GM23338 (cell line): ENCODE data around the gene IGF2BP3. TPM values are rescaled to one million over a fixed set of nuclear protein-coding genes. Genes with fewer than 3 reads are reported as not detected.
A peak's percentile ranks its signal among the peaks of the same experiment; 100 is the strongest.

Experiments used
- ATAC-seq: fragments of 200-7000 bp; cut with Tn5 transposase; 3 replicates; pipeline ENCODE4 v1.9.1; 2020
- DNase-seq: peaks from one replicate; pipeline ENCODE4 v3.0.0-alpha.2; 2015; ENCODE audit warnings: low spot score
- H2AFZ ChIP-seq: fragments of 200-600 bp; sonication (generic); 2 replicates; pipeline ENCODE4 v1.8.0; 2016; ENCODE audit warnings: antibody characterized with exemption, mild to moderate bottlenecking, moderate library complexity
- H3F3A ChIP-seq: fragments of 200-600 bp; sonication (generic); replicated peaks from 2 replicates; pipeline ENCODE4 v1.8.0; 2017; ENCODE audit warnings: antibody characterized with exemption, mixed run types, low read depth
- H3K27ac ChIP-seq: fragments of 200-600 bp; sonication (generic); 2 replicates; pipeline ENCODE4 v1.6.1; 2016; ENCODE audit warnings: low read depth
- H3K27me3 ChIP-seq: fragments of 200-600 bp; sonication (generic); 2 replicates; pipeline ENCODE4 v1.8.0; 2016; ENCODE audit warnings: mild to moderate bottlenecking, mixed run types, moderate library complexity; ENCODE audit not compliant: insufficient read depth
- H3K36me3 ChIP-seq: fragments of 200-600 bp; sonication (generic); 2 replicates; pipeline ENCODE4 v1.8.0; 2016; ENCODE audit warnings: mild to moderate bottlenecking; ENCODE audit not compliant: insufficient read depth
- H3K4me1 ChIP-seq: fragments of 200-600 bp; sonication (generic); 2 replicates; pipeline ENCODE4 v1.8.0; 2016; ENCODE audit warnings: mild to moderate bottlenecking, moderate library complexity; ENCODE audit not compliant: insufficient read depth
- H3K4me2 ChIP-seq: fragments of 200-600 bp; sonication (generic); 2 replicates; pipeline ENCODE4 v1.7.1; 2017; ENCODE audit warnings: mixed run types
- H3K4me3 ChIP-seq: fragments of 200-600 bp; sonication (generic); 2 replicates; pipeline ENCODE4 v1.6.1; 2016; ENCODE audit warnings: mixed run types
- H3K79me2 ChIP-seq: fragments of 200-600 bp; sonication (generic); replicated peaks from 2 replicates; pipeline ENCODE4 v1.8.0; 2017; ENCODE audit warnings: mild to moderate bottlenecking; ENCODE audit not compliant: insufficient read depth
- H3K9me2 ChIP-seq: fragments of 200-600 bp; sonication (generic); 2 replicates; pipeline ENCODE4 v1.8.0; 2017; ENCODE audit not compliant: insufficient read depth
- H4K20me1 ChIP-seq: fragments of 200-600 bp; sonication (generic); replicated peaks from 2 replicates; pipeline ENCODE4 v1.8.0; 2017; ENCODE audit warnings: mild to moderate bottlenecking; ENCODE audit not compliant: insufficient read depth
- H3K27ac Mint-ChIP-seq: 2 replicates; pipeline ENCODE4 v1.8.0; 2020; ENCODE audit warnings: inconsistent platforms, mild to moderate bottlenecking, moderate library complexity, mixed read lengths
- H3K27me3 Mint-ChIP-seq: 3 replicates; pipeline ENCODE4 v1.8.0; 2022; ENCODE audit warnings: low read depth, mild to moderate bottlenecking, moderate library complexity, mixed read lengths, inconsistent platforms; ENCODE audit not compliant: insufficient read depth, poor library complexity
- H3K36me3 Mint-ChIP-seq: 3 replicates; pipeline ENCODE4 v1.8.0; 2021; ENCODE audit warnings: low read depth, mild to moderate bottlenecking, inconsistent platforms, moderate library complexity, mixed read lengths
- H3K4me1 Mint-ChIP-seq: 3 replicates; pipeline ENCODE4 v1.8.0; 2020; ENCODE audit warnings: mild to moderate bottlenecking, inconsistent platforms, mixed read lengths
- H3K4me3 Mint-ChIP-seq: 3 replicates; pipeline ENCODE4 v1.8.0; 2021; ENCODE audit warnings: moderate library complexity, mild to moderate bottlenecking, inconsistent platforms, mixed read lengths
- H3K9me3 Mint-ChIP-seq: 3 replicates; pipeline ENCODE4 v1.8.0; 2020; ENCODE audit warnings: moderate library complexity, mild to moderate bottlenecking, inconsistent platforms, mixed read lengths
- CREB1 ChIP-seq: fragments of 250-450 bp; sonication (Bioruptor Pico); IDR thresholded peaks from 2 replicates; pipeline ENCODE4 v1.5.0; 2020; ENCODE audit warnings: low read depth, mild to moderate bottlenecking, moderate library complexity
- CTCF ChIP-seq, 2 experiments: fragments of 200-600 bp in 1 of 2; sonication (generic) in 1 of 2; conservative IDR thresholded peaks; 2 replicates each; pipeline versions ENCODE4 v1.5.1 to v1.6.1; 2016 to 2017; ENCODE audit warnings: antibody characterized with exemption in 2 of 2, low read depth in 2 of 2, mild to moderate bottlenecking in 2 of 2, moderate library complexity in 1 of 2
- ETS1 ChIP-seq: IDR thresholded peaks from 2 replicates; pipeline ENCODE4 v1.6.1; 2016; ENCODE audit warnings: antibody characterized with exemption
- EZH2phosphoT487 ChIP-seq: fragments of 200-600 bp; sonication (generic); IDR thresholded peaks from one replicate; pipeline ENCODE4 v1.8.1; 2018; ENCODE audit warnings: antibody characterized with exemption; ENCODE audit not compliant: unreplicated experiment
- JUNB ChIP-seq: IDR thresholded peaks from one replicate; pipeline ENCODE4 v1.6.1; 2016; ENCODE audit warnings: antibody characterized with exemption; ENCODE audit not compliant: unreplicated experiment
- NANOG ChIP-seq: IDR thresholded peaks from 2 replicates; pipeline ENCODE4 v1.6.1; 2016; ENCODE audit warnings: antibody characterized with exemption, borderline replicate concordance
- POLR2AphosphoS5 ChIP-seq: IDR thresholded peaks from 2 replicates; pipeline ENCODE4 v1.6.1; 2016; ENCODE audit warnings: antibody characterized with exemption, low read depth
- REST ChIP-seq: IDR thresholded peaks from one replicate; pipeline ENCODE4 v1.6.1; 2018; ENCODE audit warnings: antibody characterized with exemption; ENCODE audit not compliant: unreplicated experiment
- ZNF114 ChIP-seq: fragments of 250-450 bp; sonication (Bioruptor Pico); IDR thresholded peaks from 2 replicates; pipeline ENCODE4 v1.5.0; 2020; ENCODE audit warnings: mild to moderate bottlenecking, moderate library complexity
- ZNF462 ChIP-seq: fragments of 250-450 bp; sonication (Bioruptor Pico); IDR thresholded peaks from 2 replicates; pipeline ENCODE4 v1.5.0; 2020; ENCODE audit warnings: mild to moderate bottlenecking, moderate library complexity
- polyA plus RNA-seq: library from polyadenylated mRNA; unstranded; fragments of >200 nt; fragmentation: Nextera tagmentation; extraction: Ambion mirVana; gene quantifications from 2 replicates; pipeline ENCODE4 v1.2.1, GENCODE V29; 2016
- total RNA-seq: library from RNA; depleted of rRNA; stranded (reverse); fragments of >200 nt; shearing (Covaris generic); gene quantifications from 2 replicates; pipeline ENCODE4 v1.2.3, GENCODE V29; 2014

Gene IGF2BP3
- total and polyA plus RNA-seq, 2 experiments from 2014 or later, result 52.0 to 183 TPM

- H3K27me3 ChIP-seq, result no peaks in the 10 kb centered on the region
- peaks cover 56% of the 10 kb centered on the region for H3K36me3 ChIP-seq
- no peak overlapping the region for H3K4me3 Mint-ChIP-seq
- H3K27ac ChIP-seq, result no peak overlapping the region
- peaks cover 2% of the 10 kb centered on the region for H3K27me3 Mint-ChIP-seq
- TF ChIP-seq ZNF114 (CRISPR knock-in tag), result no peak
- TF ChIP-seq POLR2AphosphoS5, result no peak
- no peak for TF ChIP-seq NANOG
- no peak for TF ChIP-seq ZNF462 (CRISPR knock-in tag)
- ATAC-seq, result no peak
- no peak for DNase-seq
- H3K4me1 ChIP-seq, result no peaks in the 10 kb centered on the region
- H3K4me1 Mint-ChIP-seq, result no peaks in the 10 kb centered on the region
- peaks cover 11% of the 10 kb centered on the region; the same call in 1 of the 2 replicates for H3F3A ChIP-seq
- no peak overlapping the region for H2AFZ ChIP-seq
- no peak overlapping the region for H3K4me2 ChIP-seq
- H3K36me3 Mint-ChIP-seq, result peaks cover 97% of the 10 kb centered on the region
- 0 out of 2 replicates have a peak overlapping the region, but pooled peaks have one; percentile 6 for H3K27ac Mint-ChIP-seq
- no peaks in the 10 kb centered on the region; the same call in 2 of the 3 replicates for H3K9me3 Mint-ChIP-seq
- H3K4me3 ChIP-seq, result no peak overlapping the region
- no peaks in the 10 kb centered on the region for H3K9me2 ChIP-seq
- peaks cover 8% of the 10 kb centered on the region for H4K20me1 ChIP-seq
- peaks cover 5% of the 10 kb centered on the region; the same call in 1 of the 2 replicates for H3K79me2 ChIP-seq
These were observed 134.2 kb downstream of the IGF2BP3 start for GRCh38 chr7:23336086-23336485.

- Mint-ChIP-seq H3K4me3 (no peak overlapping the region), H3K9me3 (no peaks in the 10 kb centered on the region; the same call in 2 of the 3 replicates), H3K36me3 (peaks cover 98% of the 10 kb centered on the region), H3K27ac (0 out of 2 replicates have a peak overlapping the region, but pooled peaks have one; percentile 6), H3K27me3 (peaks cover 2% of the 10 kb centered on the region), H3K4me1 (no peaks in the 10 kb centered on the region)
- Histone ChIP-seq H2AFZ (no peak overlapping the region), H3K27me3 (no peaks in the 10 kb centered on the region), H3K79me2 (peaks cover 9% of the 10 kb centered on the region; the same call in 1 of the 2 replicates), H3K36me3 (peaks cover 56% of the 10 kb centered on the region), H3K4me1 (no peaks in the 10 kb centered on the region), H3K27ac (no peak overlapping the region; the same call in 1 of the 2 replicates), H3K4me3 (no peak overlapping the region), H3F3A (peaks cover 11% of the 10 kb centered on the region), H3K9me2 (no peaks in the 10 kb centered on the region), H4K20me1 (peaks cover 8% of the 10 kb centered on the region), H3K4me2 (no peak overlapping the region)
- no peak for DNase-seq
- ATAC-seq, result no peak
- no peak for TF ChIP-seq CTCF (conservative IDR thresholded peaks at IDR 0.05; ENCODE audit: low read depth in 2 of 2)
- TF ChIP-seq ETS1, result no peak
- no peak for TF ChIP-seq CREB1 (CRISPR knock-in tag)
- TF ChIP-seq REST, result no peak
- TF ChIP-seq EZH2phosphoT487, result no peak
- TF ChIP-seq JUNB, result no peak
These were observed 134.7 kb downstream of the IGF2BP3 start for GRCh38 chr7:23335621-23336020.
